ENCODE data around the gene KRT81. TPM values are rescaled to one million over a fixed set of nuclear protein-coding genes. Genes with fewer than 3 reads are reported as not detected.

Gene KRT81
- total RNA-seq, 2 donors from 2014 or later, result not detected

DNA sequence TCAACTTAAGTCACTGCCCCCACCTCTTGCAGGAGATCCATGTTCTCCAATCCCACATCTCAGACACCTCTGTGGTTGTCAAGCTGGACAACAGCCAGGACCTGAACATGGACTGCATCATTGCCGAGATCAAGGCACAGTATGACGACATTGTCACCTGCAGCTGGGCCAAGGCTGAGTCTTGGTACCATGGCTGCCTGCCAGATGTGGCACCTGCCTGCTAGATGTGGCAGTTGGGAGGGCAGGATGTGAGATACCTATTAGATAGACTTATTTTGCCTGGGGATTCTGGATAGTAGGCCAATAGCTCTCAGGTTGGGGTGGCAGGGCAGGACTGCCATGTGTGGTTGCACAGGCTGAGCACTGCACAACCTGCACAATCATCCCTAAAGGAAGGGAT is 24.8 kb downstream of the KRT81 start:
- Histone ChIP-seq H3K9me3 (no peaks in the 10 kb centered on the region), H3K27ac (no peak overlapping the region), H3K4me3 (no peak overlapping the region), H3K27me3 (no peaks in the 10 kb centered on the region), H3K36me3 (no peaks in the 10 kb centered on the region), H3K4me1 (no peaks in the 10 kb centered on the region)
- DNase-seq (ENCODE audit: low spot score), result no peak
- TF ChIP-seq, protein P1, sequence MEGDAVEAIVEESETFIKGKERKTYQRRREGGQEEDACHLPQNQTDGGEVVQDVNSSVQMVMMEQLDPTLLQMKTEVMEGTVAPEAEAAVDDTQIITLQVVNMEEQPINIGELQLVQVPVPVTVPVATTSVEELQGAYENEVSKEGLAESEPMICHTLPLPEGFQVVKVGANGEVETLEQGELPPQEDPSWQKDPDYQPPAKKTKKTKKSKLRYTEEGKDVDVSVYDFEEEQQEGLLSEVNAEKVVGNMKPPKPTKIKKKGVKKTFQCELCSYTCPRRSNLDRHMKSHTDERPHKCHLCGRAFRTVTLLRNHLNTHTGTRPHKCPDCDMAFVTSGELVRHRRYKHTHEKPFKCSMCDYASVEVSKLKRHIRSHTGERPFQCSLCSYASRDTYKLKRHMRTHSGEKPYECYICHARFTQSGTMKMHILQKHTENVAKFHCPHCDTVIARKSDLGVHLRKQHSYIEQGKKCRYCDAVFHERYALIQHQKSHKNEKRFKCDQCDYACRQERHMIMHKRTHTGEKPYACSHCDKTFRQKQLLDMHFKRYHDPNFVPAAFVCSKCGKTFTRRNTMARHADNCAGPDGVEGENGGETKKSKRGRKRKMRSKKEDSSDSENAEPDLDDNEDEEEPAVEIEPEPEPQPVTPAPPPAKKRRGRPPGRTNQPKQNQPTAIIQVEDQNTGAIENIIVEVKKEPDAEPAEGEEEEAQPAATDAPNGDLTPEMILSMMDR (IDR thresholded peaks at IDR 0.05), result no peak

DNA sequence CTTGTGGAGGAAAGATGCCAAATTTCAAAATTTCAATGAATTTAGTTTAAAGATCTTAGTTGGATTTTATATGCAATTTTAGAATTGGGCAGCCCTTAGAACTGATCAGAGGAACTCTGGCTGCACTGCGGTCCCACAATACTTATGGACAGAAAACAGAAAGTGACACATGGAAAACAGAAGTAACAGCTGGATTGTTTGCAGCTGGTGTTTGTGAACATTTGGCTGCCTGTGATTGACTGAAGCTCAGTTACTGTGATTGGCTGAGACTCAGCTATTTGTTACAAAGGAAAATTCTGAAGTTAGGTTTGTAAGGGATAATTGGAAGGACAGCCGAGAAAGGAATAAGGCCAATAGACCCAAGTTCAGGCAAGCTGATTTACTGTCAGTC is 26.9 kb downstream of the KRT81 start:
- DNase-seq (ENCODE audit: low spot score), result no peak
- H3K4me3 ChIP-seq, result no peak overlapping the region
- H3K27ac ChIP-seq, result no peak overlapping the region
- H3K27me3 ChIP-seq, result no peaks in the 10 kb centered on the region
- H3K36me3 ChIP-seq, result no peaks in the 10 kb centered on the region
- no peaks in the 10 kb centered on the region for H3K9me3 ChIP-seq
- H3K4me1 ChIP-seq, result no peaks in the 10 kb centered on the region
- TF ChIP-seq, protein P1 (IDR thresholded peaks at IDR 0.05), result no peak

DNA sequence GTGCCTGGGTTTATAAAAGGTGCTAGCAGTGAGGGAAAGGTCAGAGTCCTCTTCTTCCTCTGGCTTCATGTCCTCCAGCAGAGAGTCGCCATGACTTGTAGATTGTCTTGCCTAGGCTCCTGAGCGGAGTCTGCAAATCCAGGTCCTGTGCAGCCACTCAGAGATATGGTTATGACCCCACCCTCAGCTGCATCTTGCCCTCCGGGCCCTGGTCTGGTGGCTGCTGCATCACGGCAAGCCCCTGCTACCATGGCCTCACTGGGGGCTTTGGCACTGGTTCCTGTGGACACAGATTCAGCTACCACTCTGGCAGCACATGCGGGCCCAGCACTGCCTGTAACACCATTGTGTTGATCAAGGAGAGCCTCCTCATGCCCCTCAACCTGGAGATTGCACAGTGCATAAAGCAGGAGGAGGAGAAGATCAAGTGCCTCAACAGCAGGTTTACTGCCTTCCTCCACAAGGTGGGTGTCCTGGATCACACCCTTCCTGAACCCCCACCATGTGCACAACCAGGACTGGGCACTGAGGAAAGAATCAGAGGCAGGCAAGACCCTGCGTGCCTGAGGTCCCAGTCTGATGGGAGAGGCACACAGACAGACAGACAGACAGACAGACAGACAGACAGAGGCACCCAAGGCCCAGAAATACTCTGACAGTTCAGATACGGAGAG is 27.4 kb downstream of the KRT81 start:
- Histone ChIP-seq H3K27ac (no peak overlapping the region), H3K4me3 (no peak overlapping the region), H3K9me3 (no peaks in the 10 kb centered on the region), H3K4me1 (no peaks in the 10 kb centered on the region), H3K27me3 (no peaks in the 10 kb centered on the region), H3K36me3 (no peaks in the 10 kb centered on the region)
- DNase-seq (ENCODE audit: low spot score), result no peak
- TF ChIP-seq, protein P1 (IDR thresholded peaks at IDR 0.05), result no peak

DNA sequence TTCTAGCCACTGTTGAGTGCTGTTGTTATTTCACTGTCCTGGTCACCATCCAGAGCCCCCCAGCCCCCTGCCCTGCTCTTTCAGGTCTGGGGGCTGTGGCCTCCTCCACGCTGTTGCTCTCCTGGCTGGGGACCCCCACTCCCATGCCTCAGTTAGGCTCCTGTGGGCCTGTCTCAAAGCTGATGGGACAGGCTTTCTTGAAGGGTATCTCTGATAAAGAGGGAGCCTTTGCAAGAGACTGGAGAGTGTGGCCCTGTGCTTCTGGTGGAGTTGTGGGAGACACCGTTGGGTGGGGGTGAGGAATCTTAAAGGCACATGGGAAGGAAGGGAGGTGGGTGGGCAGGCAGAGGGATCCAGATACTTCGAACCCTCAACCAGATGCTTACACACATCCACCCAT is 29.0 kb downstream of the KRT81 start:
- no peak for DNase-seq (ENCODE audit: low spot score)
- TF ChIP-seq, protein P1 (IDR thresholded peaks at IDR 0.05), result no peak
- peaks cover 0 to 8% of the 10 kb centered on the region in 2 donors for H3K27me3 ChIP-seq
- no peak overlapping the region for H3K4me3 ChIP-seq
- H3K4me1 ChIP-seq, result peaks cover 0 to 8% of the 10 kb centered on the region in 2 donors
- no peak overlapping the region for H3K27ac ChIP-seq
- no peaks in the 10 kb centered on the region for H3K36me3 ChIP-seq
- H3K9me3 ChIP-seq, result no peaks in the 10 kb centered on the region

DNA sequence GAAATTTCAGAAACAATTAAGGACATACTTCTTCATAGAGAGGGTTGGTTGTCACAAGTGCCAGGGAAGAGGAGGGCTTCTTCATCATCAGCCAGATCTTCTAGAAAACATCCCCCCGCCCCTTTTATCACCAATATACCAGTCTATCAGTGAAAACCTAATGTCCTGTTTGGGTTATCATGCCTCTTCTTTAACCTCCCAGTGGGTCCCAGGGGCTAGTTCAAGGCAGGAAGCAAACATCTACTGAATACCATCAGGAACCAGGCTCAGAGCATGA is 30.2 kb downstream of the KRT81 start:
- H3K4me1 ChIP-seq, result peaks cover 0 to 8% of the 10 kb centered on the region in 2 donors
- peaks cover 0 to 14% of the 10 kb centered on the region in 2 donors for H3K27me3 ChIP-seq
- no peaks in the 10 kb centered on the region for H3K9me3 ChIP-seq
- no peak for DNase-seq (ENCODE audit: low spot score)
- H3K36me3 ChIP-seq, result no peaks in the 10 kb centered on the region
- TF ChIP-seq, protein P1 (IDR thresholded peaks at IDR 0.05), result no peak
- no peak overlapping the region for H3K4me3 ChIP-seq
- H3K27ac ChIP-seq, result no peak overlapping the region

All from right atrium auricular region (tissue), 2 donors.